Measurements from ENCODE around the gene EDDM13. TPM values are rescaled to one million over a fixed set of nuclear protein-coding genes. Genes with fewer than 3 reads are reported as not detected.
"Not testable (repeated sequence)": the region's sequence is repeated elsewhere in the genome, so short reads cannot be mapped to it uniquely, and the experiment has no call there.

EDDM13 gene
- polyA plus RNA-seq, 1 donor: 1.8 TPM

DNA sequence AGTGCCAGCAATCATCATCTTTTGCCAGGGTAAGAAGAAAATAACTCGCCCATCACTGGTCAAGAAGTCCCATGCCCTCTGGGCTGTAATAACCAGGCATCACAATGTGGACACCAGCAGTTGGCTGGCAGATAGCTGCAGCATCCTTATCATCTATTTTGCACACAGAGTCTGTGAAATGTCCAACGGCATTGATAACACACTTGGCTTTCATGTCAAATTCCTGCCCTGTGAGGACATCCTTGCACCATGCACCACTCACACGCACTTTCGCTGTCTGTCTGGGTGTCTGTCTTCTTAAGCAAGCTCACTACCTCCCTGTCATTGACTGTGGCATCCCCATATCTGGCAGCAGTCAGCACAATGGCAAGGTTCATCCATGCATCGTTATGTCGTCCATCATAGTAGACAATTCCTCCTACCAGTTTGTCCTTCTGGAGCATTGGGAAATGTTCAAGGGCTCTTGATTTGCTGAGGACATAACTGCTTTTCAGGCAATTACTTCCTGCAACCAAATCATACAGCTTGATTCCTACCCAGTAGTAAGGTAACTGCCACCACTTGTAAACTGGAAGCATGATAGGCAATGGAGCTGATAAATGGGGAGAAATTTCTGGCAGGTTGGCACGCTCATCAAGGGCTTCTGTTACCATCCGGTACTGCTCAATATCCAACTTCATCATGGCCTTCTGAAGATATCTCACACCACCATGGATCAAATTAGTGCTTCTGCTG, 48.9 kb downstream of the EDDM13 start:
- DNase-seq (ENCODE audit: low read depth): no peak

DNA sequence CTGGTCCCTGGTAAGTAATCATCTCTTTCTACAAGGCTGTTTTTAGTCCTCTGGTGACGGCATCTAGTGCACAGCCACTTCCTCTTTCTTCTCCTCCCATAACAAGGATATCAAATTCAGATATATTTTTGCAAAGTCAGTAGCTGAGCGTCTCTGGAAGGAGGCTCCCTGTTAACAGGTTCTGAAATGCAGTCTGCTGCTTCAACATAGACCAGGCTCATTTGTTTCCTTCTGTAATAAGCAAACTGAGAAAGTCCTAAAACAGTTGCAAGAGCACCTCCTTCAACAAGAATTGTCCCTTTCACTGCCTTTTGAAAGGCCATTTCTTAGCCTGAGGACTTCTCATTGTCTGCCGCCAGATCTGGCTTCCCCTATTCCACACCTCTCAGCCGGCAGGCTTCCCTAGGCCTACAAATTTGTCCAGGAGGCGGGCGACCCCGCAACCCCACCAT, 49.5 kb downstream of the EDDM13 start:
- DNase-seq (ENCODE audit: low read depth): no peak

DNA sequence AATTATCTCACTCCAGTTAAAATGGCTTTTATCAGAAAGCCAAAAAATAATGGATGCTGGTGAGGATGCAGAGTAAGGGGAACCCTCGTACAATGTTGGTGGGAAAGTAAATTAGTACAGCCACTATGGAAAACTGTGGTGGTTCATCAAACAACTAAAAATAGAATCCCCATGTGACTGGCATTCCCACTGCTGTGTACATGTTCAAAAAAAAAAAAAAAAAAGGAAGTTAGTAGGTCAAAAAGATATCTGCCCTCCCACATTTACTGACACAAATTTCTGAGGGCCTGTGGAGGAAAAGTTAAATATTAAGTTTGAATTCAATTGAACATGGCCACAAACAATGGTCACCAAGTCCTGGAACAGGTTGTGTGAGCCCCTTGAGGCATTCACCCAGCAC, 51.9 kb downstream of the EDDM13 start:
- DNase-seq (ENCODE audit: low read depth): no peak

DNA sequence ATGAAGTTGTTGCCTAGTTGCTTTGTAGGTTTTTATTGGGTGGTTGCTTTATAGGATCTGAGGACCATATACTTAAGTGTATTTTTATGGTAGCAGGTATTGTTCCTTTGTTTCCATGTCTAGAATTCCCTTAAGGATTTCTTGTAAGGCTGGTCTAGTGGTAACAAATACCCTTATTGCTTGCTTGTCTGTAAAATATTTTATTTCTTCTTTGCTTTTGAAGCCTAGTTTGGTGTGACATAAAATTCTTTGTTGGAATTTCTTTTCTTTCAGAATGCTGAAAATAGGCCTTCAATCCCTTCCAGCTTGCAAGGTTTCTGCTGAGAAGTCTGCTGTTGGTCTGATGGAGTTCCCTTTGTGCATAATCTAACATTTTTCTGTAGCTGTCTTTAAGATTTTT, 60.1 kb downstream of the EDDM13 start:
- no peak for DNase-seq (ENCODE audit: low read depth)

DNA sequence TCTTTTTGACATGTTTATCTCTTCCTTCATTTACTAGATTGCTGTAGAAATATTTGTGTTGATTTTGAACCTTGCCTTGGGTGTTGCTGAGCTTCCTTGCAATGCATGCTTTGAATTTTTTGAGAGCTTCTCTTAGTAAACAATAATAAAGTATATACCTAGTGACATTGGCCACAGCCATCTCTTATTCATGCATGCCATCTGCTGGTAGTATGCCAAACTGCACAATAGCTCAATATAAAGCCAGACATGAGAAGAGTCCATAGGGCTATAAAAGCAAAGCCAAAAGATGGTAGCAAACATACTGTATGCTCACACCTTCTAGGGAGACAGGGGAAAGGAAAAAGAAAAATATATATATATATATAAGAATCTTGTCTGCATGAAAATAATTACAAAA, 61.0 kb downstream of the EDDM13 start:
- no peak for DNase-seq (ENCODE audit: low read depth)

DNA sequence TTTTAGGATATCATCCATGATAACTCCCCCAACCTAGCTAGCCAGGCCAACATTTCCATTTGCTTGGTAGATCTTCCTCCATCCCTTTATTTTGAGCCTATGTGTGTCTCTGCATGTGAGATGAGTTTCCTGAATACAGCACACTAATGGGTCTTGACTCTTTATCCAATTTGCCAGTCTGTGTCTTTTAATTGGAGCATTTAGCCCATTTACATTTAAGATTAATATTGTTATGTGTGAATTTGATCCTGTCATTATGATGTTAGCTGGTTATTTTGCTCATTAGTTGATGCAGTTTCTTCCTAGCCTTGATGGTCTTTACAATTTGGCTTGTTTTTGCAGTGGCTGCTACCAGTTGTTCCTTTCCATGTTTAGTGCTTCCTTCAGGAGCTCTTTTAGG, 62.8 kb downstream of the EDDM13 start:
- not testable (repeated sequence) for DNase-seq (ENCODE audit: low read depth)

DNA sequence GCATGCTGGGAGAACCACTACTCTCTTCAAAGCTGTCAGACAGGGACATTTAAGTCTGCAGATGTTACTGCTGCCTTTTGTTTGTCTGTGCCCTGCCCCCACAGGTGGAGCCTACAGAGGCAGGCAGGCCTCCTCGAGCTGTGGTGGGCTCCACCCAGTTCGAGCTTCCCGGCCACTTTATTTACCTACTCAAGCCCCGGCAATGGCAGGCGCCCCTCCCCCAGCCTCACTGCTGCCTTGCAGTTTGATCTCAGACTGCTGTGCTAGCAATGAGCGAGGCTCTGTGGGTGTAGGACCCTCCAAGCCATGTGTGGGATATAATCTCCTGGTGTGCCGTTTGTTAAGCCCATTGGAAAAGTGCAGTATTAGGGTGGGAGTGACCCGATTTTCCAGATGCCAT, 64.5 kb downstream of the EDDM13 start:
- DNase-seq (ENCODE audit: low read depth): not testable (repeated sequence)

DNA sequence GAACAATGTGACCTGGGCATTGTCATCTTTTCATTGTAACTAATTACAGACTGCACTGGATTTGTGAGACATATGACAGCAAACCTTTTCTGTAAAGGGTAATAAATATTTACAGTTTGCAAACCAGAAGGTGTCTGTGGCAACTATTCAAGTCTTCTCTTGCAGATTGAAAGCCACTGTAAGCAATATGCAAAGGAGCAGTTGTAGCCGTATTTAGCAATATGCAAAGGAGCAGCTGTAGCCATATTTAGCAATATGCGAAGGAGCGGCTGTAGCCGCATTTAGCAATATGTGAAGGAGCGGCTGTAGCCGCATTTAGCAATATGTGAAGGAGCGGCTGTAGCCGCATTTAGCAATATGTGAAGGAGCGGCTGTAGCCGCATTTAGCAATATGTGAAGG, 66.5 kb downstream of the EDDM13 start:
- not testable (repeated sequence) for DNase-seq (ENCODE audit: low read depth)

DNA sequence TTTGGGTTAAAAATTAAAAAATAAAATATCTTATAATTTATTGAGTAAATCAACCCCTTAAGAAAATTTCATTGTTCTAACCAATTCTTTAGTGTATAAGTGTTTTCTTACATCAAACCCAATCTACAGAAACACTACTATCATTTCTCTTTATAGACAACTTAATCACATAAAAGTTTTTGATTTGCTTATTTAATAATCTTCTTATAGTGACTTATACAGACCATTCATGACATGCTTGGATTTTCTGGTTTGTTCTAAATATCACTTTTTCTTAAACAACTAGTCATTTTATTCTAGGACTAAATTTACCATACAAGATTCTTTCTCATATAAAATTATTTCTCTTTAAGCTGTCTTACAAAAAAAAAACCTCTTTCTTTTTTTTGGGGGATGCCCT, 69.4 kb downstream of the EDDM13 start:
- DNase-seq (ENCODE audit: low read depth): no peak

DNA sequence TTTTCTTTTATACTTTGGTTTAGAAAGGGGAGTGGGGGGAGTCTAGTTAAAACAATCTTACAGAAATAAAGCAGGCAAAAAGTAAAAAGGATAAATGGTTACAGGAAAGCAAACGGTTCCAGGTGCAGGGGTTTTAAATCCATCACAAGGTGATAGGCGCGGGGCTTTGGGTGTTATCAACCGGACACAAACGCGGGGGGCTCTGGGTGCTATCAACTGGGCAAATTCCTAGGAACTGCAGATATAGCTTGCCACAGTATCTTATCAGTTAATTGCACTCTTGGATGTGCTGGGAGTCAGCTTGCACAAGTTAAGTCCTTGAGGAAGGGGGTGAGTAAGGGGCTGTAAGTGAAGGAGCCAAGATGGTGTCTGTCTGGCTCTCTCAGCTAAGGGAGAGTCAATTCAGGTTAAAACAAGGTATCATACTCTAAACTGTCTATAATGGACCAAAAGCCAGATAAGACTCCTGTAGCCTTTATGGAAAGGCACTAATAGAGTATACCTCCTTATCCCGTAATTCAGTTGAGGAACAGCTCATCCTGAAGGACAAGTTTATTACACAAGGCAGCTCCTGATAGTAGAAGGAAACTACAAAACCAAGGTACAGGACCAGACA, 74.7 kb downstream of the EDDM13 start:
- DNase-seq (ENCODE audit: low read depth): no peak

DNA sequence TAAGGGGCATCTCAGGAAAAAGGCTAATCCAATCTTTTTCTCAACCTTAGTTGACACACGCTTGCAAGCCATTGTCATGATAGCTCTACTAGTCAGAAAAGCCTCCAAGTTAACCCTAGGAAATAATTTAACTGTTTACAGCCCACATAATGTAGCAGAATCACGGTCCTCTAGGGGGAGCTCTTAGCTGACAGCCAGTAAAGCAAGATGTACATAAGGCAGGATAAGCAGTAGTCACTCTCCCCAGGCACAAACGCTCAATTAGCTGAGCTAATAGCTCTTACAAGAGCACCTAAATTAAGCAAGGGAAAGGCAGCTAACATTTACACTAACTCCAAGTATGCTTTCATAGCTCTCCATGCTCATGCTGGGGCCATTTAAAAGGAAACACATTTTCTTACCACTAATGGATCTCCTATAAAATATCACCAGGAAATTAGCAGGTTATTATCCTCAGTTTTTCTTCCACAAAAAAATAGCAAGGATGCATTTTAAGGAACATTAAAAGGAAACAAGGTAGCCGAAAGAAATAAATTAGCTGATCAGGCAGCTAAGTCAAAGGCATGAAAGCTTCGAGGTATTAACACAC, 75.8 kb downstream of the EDDM13 start:
- no peak for DNase-seq (ENCODE audit: low read depth)

DNA sequence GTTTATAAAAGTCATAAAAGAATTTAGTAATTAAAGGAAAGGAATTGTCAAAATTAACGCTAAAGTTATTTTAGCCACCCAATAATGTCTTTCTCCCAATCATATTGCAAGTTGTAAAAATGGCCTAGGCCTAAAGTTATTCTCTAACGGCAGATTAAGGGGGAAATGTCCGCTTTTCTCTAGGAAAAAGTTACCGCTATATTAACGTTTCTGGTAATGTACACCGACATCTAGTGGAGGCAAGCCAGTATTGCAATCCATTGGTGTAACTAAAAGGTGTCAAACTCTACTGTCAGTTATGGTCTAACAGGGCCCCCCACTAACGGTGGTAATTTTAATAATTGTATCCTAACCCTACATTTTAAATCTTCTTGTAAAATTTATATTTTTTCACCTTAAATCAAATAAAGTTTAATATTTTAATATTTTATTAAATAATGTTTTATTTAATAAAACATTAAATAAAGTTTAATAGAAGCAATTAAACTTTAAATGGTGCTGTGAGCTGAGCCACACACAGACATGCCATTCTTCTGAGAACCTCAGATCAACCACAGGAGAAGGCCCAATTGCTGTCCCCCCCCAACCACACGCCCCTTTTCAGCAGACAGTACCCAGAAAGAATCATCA, 78.0 kb downstream of the EDDM13 start:
- DNase-seq (ENCODE audit: low read depth): no peak

DNA sequence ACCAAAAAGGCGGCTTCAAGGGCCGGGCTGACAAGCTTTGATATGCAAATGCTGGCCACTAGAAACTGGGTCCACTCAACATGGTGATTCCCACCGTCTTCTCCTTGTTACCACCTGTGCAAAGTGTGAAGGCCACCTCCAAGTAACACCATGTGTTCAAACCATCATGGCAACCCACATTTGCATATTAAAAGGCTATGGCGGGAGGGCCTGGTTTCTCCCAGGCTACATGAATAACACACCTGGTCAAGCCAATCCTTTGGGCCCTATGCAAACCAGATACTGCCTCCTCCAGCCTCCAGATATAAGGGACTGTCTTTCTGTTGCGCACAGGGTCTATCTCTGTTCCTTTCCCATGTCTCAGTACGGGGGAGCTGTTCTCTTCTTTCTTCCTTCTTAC, 78.7 kb downstream of the EDDM13 start:
- no peak for DNase-seq (ENCODE audit: low read depth)

DNA sequence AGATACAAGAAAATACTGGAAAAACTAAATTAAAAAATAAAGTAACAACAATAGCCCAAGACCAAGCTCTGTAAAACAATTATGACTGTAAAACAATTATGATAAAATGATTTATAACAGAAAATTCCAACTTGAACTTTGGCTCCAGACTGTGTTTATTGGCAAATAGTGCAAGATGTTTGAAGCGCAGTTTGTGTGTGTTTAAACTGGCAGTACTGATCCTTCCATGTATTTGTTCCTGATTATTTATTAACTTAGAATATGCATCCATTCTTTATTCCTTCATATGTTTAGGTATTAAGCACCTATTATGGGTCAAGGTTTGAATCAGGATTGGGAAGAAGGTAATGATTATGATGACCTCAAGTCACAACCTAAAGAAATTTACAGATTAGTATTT, 83.0 kb downstream of the EDDM13 start:
- DNase-seq (ENCODE audit: low read depth): no peak

DNA sequence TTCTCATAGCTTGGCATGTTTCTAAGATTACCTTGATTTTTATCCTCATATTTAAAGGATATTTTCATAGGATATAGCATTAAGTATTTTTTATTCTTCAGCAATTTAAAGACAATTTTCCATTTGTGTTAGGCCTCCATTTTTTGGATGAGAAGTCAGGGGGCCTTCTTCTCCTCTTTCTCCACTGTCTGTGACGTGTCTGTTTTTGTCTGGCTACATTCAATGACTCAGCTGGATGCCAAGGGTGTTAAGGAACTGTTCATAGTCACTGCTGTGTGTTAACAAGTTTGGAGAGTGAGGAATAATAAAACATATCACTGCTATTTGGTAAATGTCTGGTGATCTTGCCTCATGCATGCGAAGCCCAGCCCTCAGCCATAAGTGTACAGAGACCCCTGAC, 84.4 kb downstream of the EDDM13 start:
- DNase-seq (ENCODE audit: low read depth): no peak

Other genes starting within 250 kb of the EDDM13 start
- 27.9 TPM for gene ZNF787, start 151.5 kb upstream of the EDDM13 start, polyA plus RNA-seq (ENCODE audit: insufficient read length)
- gene ZNF444, start 131.5 kb upstream of the EDDM13 start, polyA plus RNA-seq (ENCODE audit: insufficient read length): 18.6 TPM
- gene GALP, start 96.7 kb upstream of the EDDM13 start, polyA plus RNA-seq (ENCODE audit: insufficient read length): not detected
- gene ZSCAN5B, start 75.0 kb upstream of the EDDM13 start, polyA plus RNA-seq (ENCODE audit: insufficient read length): not detected
- not detected for gene ZSCAN5C, start 70.5 kb upstream of the EDDM13 start, polyA plus RNA-seq (ENCODE audit: insufficient read length)
- gene ZSCAN5A, start 42.1 kb downstream of the EDDM13 start, polyA plus RNA-seq (ENCODE audit: insufficient read length): 6.0 TPM
- gene ZNF582, start 120.8 kb downstream of the EDDM13 start, polyA plus RNA-seq (ENCODE audit: insufficient read length): 6.9 TPM
- 6.2 TPM for gene ZNF583, start 131.6 kb downstream of the EDDM13 start, polyA plus RNA-seq (ENCODE audit: insufficient read length)
- gene ZNF667, start 204.6 kb downstream of the EDDM13 start, polyA plus RNA-seq (ENCODE audit: insufficient read length): 11.3 TPM
- gene ZNF471, start 235.1 kb downstream of the EDDM13 start, polyA plus RNA-seq (ENCODE audit: insufficient read length): 16.0 TPM